ENCODE results near the gene KDM2B.

DNA sequence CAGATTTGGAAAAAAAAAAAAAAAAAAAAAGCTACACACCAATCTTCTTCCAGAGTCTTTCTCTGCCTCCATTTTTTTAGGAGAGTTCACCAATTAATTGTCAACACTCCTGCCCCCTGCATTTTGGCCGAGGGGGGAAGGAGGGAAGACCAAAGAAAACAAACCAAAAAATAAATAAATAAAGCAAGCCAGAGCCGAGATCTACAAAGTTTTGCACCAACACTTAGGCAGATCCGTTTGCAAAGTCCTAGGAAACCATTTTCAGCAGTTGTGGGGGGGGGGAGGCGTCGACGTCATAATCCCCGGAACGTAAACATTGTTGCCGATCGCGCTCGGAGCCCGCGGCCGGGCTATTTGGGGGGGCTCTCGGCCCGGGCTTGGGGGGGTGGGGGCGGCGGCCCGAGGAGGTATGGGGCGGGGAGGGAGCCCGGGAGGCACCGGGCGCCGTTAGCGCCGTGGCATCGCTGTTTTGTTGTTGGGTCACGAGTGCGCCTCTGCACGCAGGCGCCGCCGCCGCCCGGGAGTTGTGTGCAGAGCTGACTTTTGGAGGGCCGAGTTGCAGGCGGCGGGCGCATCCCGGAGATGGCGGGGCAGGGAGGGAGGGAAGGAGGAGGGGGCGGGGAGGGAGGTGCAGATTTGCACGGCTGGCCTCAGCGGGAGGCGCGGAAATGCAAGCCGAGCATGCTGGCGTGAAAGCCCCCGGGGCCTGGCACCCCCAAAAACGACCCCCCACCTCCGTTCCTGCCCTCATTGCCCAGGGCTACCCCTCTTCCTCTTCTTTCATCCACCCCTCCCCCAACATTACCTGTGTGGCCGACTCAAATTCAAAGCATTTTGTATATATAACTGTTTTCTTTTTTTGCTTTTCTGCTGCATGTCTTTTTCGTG, 598 bp downstream of the KDM2B start:
- no peak for TF ChIP-seq EZH2phosphoT487 (IDR thresholded peaks at IDR 0.05; ENCODE audit: low read length)
- TF ChIP-seq, protein P1, sequence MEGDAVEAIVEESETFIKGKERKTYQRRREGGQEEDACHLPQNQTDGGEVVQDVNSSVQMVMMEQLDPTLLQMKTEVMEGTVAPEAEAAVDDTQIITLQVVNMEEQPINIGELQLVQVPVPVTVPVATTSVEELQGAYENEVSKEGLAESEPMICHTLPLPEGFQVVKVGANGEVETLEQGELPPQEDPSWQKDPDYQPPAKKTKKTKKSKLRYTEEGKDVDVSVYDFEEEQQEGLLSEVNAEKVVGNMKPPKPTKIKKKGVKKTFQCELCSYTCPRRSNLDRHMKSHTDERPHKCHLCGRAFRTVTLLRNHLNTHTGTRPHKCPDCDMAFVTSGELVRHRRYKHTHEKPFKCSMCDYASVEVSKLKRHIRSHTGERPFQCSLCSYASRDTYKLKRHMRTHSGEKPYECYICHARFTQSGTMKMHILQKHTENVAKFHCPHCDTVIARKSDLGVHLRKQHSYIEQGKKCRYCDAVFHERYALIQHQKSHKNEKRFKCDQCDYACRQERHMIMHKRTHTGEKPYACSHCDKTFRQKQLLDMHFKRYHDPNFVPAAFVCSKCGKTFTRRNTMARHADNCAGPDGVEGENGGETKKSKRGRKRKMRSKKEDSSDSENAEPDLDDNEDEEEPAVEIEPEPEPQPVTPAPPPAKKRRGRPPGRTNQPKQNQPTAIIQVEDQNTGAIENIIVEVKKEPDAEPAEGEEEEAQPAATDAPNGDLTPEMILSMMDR (IDR thresholded peaks at IDR 0.05; ENCODE audit: low read length), result no peak

Data from MM.1S (cell line).